IPS-20b (cell line): ENCODE results near the gene PCYOX1L.
"Not testable (repeated sequence)": the region's sequence is repeated elsewhere in the genome, so short reads cannot be mapped to it uniquely, and the experiment has no call there.

Source experiments
- H3K27ac ChIP-seq: one replicate; pipeline ENCODE4 v1.5.1; 2013; ENCODE audit warnings: low read length
- H3K27me3 ChIP-seq: 2 replicates; pipeline ENCODE4 v1.6.1; 2013; ENCODE audit warnings: mild to moderate bottlenecking, low read length, inconsistent platforms; ENCODE audit not compliant: insufficient read depth
- H3K36me3 ChIP-seq: 2 replicates; pipeline ENCODE4 v1.6.1; 2013; ENCODE audit warnings: low read depth, mild to moderate bottlenecking, inconsistent platforms, low read length, moderate library complexity; ENCODE audit not compliant: insufficient read depth
- H3K4me1 ChIP-seq: 2 replicates; pipeline ENCODE4 v1.6.1; 2013; ENCODE audit warnings: mild to moderate bottlenecking, control low read depth, inconsistent platforms, low read length, moderate library complexity; ENCODE audit not compliant: insufficient read depth
- H3K4me3 ChIP-seq: 2 replicates; pipeline ENCODE4 v1.5.1; 2013; ENCODE audit warnings: mild to moderate bottlenecking, low read length, inconsistent platforms
- H3K9ac ChIP-seq: 2 replicates; pipeline ENCODE4 v1.6.1; 2013; ENCODE audit warnings: low read depth, mild to moderate bottlenecking, inconsistent platforms, low read length, moderate library complexity
- H3K9me3 ChIP-seq: 2 replicates; pipeline ENCODE4 v1.6.1; 2013; ENCODE audit warnings: mild to moderate bottlenecking, low read depth, low read length, inconsistent platforms; ENCODE audit not compliant: insufficient read depth

PCYOX1L gene

DNA sequence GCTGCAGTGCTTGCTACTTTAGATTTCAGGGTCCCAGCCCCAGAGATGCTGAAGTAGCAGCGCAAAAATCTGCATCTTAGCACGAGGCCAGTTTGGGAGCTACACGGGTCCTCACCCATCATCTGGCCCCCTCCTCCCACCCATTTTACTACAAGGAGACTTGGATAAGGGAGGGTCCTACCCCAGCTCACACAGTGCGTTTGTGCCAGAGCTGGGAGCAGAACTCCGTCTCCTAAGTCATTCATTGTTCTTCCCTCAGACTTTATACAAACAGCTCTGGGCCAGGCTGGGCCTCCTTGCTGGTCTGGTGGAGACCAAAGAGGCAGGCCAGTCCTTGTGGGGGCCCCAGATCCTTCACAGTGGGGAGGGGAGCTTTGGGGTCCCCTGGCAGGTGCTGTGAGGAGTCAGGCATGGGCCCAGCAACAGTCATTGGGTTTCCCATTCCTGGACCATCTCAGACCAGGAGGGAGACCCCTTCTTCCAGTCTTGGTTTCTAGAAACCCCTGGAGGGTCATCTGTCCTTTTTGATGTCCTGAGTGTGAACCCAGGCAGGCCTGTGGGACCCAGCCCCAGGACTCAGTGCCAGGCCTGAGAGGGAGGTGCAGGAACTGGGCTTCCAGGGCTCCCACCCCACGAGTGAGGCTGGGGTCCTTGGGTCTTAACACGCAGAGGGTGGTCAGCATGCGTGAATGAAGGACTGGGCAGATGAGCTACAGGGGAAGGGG lies 23.6 kb downstream of the PCYOX1L start:
- H3K4me1 ChIP-seq, result no peaks in the 10 kb centered on the region
- H3K27ac ChIP-seq, result no peak overlapping the region
- no peaks in the 10 kb centered on the region for H3K36me3 ChIP-seq
- no peaks in the 10 kb centered on the region for H3K9me3 ChIP-seq
- H3K9ac ChIP-seq, result no peak overlapping the region
- H3K27me3 ChIP-seq, result no peaks in the 10 kb centered on the region
- H3K4me3 ChIP-seq, result no peak overlapping the region

DNA sequence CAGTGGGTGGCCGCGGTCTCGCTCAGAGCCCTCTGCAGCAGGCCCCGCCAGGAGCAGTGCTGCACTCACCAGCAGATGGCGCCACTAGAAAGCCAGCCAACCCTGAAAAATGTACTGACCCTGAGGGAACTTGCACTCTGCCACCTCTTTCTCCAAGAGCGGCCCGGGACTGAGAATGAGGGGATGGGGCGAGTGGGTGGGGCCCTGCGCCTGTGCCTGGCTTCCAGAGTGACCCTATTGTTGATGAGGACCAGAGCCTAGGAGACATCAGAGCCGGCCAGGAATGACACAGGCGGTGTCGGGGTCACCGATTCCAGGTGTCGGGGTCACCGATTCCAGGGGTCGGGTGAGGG lies 24.1 kb downstream of the PCYOX1L start:
- H3K36me3 ChIP-seq, result no peaks in the 10 kb centered on the region
- no peak overlapping the region for H3K9ac ChIP-seq
- no peak overlapping the region for H3K27ac ChIP-seq
- H3K27me3 ChIP-seq, result no peaks in the 10 kb centered on the region
- no peaks in the 10 kb centered on the region for H3K4me1 ChIP-seq
- H3K9me3 ChIP-seq, result no peaks in the 10 kb centered on the region
- no peak overlapping the region for H3K4me3 ChIP-seq

DNA sequence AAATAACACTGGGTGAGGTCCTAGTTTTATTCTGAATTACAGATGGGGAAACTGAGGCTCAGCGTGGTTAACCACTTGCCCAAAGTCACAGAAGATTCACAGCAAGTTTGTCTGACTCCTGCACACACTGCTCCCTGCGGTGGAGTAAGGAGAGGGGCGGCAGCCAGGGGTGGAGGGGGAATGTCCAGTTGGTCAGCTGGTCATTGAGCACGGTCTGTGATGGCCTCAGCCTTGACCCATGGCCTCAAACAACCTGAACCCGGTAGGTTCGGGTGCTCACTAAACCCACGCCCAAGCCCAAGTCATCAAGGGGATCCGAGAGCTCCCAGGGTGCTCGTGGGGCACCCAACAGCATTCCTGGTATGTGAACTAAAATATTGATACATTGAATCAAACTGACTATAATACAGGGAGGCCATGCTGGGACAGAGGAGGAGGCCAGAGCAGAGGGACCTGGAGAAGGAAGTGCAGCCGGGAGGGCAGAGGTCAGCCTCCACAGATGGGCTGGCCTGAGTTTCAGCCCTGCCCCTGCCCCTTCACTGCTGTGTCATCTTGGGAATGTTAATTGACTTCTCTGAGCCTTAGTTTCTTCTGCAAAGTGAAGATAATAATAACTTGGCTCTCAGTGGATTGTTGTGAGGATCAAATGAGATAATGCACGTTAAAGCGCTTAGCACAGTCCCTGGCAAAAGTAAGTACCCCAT lies 24.8 kb downstream of the PCYOX1L start:
- no peaks in the 10 kb centered on the region for H3K4me1 ChIP-seq
- H3K27ac ChIP-seq, result no peak overlapping the region
- H3K9ac ChIP-seq, result no peak overlapping the region
- no peaks in the 10 kb centered on the region for H3K36me3 ChIP-seq
- no peaks in the 10 kb centered on the region for H3K27me3 ChIP-seq
- H3K4me3 ChIP-seq, result no peak overlapping the region
- H3K9me3 ChIP-seq, result no peaks in the 10 kb centered on the region

DNA sequence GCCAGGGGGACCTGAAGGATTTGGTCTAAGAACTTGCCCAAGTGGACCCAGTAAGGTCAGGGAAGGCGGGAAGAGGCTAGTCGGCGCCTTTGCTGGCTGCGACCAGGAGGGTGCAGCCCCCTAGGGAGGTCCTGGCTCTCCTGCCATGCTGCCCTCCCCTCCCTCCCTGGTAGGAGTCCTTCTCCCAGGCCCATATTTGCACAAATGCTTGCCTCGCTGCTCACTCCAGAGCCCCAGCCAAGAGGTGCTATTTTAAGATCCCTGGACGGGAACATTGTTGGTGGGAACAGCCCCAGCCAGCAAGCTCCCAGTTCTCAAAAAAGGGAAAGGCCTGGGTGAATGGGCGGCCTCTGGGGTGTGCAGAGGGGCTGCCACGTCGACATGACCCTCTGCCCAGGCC lies 25.6 kb downstream of the PCYOX1L start:
- H3K9ac ChIP-seq, result no peak overlapping the region
- H3K27ac ChIP-seq, result no peak overlapping the region
- H3K27me3 ChIP-seq, result no peaks in the 10 kb centered on the region
- H3K9me3 ChIP-seq, result no peaks in the 10 kb centered on the region
- H3K4me1 ChIP-seq, result no peaks in the 10 kb centered on the region
- no peaks in the 10 kb centered on the region for H3K36me3 ChIP-seq
- no peak overlapping the region for H3K4me3 ChIP-seq

DNA sequence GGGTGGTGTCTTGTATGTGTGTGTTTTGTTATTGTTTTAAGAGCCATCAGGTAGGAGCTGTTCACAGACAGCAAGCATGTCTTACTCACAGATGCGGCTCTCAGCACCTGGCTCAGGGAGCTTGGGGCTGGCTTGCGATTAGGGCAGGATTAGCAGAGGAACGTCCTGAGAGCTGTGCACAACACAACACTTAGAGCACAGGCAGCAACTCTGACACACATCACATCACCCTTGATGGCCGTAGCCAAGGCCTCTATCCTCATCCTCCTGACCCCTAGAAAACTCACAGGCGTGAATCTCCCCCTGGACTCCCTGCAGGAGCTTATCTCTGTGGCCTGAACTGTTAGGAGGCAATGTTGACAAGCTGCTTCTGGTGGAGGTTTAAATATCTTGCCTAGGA lies 28.3 kb downstream of the PCYOX1L start:
- H3K27me3 ChIP-seq, result no peaks in the 10 kb centered on the region
- H3K36me3 ChIP-seq, result no peaks in the 10 kb centered on the region
- H3K4me1 ChIP-seq, result no peaks in the 10 kb centered on the region
- no peak overlapping the region for H3K9ac ChIP-seq
- no peak overlapping the region for H3K4me3 ChIP-seq
- H3K9me3 ChIP-seq, result no peaks in the 10 kb centered on the region
- H3K27ac ChIP-seq, result no peak overlapping the region

DNA sequence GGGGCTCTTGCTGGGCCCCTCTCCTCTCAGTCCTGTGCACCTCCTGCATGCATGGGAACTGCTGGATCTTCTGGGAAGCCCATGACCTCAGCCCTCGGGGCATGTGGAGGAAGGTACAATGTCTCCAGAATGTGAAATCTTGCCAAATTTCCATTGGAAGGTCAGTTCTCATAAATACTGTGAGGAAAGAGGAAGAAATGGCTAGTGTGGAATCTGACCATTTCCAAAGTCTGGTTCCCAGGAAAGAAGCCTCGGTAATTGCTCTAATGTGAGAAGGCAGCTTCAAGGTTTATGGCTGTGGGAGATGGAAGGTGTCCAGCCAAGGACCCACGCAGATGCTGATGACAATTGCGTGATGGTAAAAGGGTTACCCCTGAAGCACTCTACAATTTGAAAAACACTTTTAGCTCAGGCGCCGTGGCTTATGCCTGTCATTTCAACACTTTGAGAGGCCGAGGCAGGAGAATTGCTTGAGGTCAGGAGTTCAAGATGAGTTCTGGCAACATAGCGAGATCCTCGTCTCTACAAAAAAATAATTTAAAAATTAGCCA lies 29.3 kb downstream of the PCYOX1L start:
- Histone ChIP-seq H3K4me1 (no peaks in the 10 kb centered on the region), H3K27ac (no peak overlapping the region), H3K27me3 (no peaks in the 10 kb centered on the region), H3K9me3 (no peaks in the 10 kb centered on the region), H3K9ac (no peak overlapping the region), H3K36me3 (no peaks in the 10 kb centered on the region), H3K4me3 (no peak overlapping the region)

DNA sequence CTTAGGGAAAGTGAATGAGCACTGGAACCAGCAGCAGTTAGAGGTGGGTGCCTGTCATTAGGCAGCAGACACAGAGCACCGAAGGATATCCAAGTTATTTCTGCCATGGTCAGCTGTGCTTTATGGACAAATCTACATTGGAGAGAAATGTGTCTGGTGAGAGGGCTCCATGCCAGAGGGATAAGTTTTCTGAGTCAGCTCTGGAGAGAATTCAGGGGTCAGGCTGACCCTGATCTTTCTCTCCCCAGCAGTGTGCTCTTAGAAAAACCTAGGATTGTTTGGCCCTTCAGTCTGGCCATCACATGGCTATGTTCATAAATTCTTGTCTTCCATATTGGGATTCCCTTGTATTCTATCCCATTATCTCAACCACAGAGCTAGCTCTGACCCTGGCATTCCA lies 30.1 kb downstream of the PCYOX1L start:
- H3K27ac ChIP-seq, result no peak overlapping the region
- H3K9me3 ChIP-seq, result no peaks in the 10 kb centered on the region
- H3K27me3 ChIP-seq, result no peaks in the 10 kb centered on the region
- no peaks in the 10 kb centered on the region for H3K4me1 ChIP-seq
- H3K36me3 ChIP-seq, result no peaks in the 10 kb centered on the region
- H3K4me3 ChIP-seq, result no peak overlapping the region
- H3K9ac ChIP-seq, result no peak overlapping the region

DNA sequence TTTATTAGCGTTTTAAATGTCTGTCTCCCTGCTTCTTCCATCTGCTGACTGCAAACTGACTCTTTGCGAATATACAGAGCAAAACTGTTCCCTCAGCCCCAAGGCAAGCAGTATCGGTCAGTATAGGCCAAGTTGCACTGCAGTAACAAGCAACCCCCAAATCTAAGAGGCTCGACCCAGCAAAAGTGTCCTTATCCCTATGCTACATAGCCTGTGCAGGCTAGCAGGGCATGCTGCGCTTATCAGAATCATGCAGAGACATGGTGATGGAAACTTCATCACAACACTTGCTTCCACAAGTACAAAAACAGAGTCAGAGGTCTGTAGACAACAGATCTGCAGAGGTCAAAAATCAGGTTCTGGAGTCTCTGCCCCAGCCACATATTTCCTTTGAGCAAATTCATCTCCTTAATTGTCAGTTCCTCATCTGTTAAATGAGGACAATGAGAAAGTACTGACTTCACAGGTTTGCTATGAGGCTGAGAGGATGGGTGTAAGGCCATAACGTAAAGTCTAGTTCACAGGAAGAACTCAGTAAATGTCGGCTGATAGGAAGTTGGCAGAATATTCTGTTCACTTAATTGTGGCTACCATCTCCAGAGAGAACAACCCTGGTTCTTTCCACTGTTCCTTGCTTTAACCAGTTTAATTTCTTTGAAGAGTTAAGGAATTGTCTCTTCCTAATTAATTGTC lies 30.8 kb downstream of the PCYOX1L start:
- Histone ChIP-seq H3K4me3 (no peak overlapping the region), H3K36me3 (no peaks in the 10 kb centered on the region), H3K4me1 (no peaks in the 10 kb centered on the region)

DNA sequence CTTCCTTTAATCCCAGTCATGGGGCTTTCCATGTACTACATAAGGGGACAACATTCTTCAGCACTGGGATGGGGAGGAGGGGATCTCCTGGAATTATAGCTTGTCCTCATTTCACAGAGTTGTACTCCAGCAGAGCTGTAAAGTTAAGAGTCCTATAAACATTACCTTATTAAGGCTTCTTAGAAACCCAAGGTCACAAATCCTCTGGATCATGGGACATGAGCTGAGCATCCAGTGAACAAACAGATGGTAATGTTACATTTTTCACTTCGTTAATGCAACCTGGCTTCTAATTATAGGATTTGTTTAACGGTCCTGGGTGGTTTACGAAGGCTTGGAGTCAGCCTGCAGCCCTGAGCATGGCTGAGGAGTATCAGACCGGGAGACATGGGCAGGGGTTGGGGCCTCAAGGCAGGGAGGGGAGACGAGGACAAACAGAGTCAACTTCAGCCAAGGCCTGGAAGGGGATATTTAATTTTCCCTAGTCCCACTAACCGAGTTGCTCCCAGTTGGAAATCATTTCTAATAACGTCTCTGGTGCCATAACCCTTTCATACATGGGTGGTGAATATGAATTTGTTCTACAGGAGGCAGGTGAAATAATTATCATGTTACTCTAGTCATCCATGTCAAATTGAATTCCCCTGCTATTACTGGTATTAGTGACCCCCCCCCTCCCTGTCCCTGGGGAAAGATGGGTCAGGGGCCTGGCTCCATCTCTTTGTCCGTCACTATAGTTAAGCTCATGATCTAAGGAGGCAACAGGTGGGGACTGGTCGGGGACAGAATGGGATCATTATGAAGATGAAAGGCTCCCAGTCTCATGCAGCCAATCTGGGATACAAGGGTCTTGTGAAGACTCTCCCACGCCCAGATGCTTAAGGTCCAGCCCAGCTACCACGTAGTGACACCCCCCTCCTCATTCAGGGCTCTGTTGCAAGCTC lies 32.0 kb downstream of the PCYOX1L start:
- Histone ChIP-seq H3K27ac (no peak overlapping the region), H3K4me1 (no peaks in the 10 kb centered on the region), H3K27me3 (no peaks in the 10 kb centered on the region), H3K9ac (no peak overlapping the region), H3K4me3 (no peak overlapping the region), H3K36me3 (no peaks in the 10 kb centered on the region), H3K9me3 (no peaks in the 10 kb centered on the region)

More for the DNA sequence above, 30.8 kb downstream of the PCYOX1L start:
- H3K9ac ChIP-seq, result no peak overlapping the region
- no peak overlapping the region for H3K27ac ChIP-seq
- no peaks in the 10 kb centered on the region for H3K27me3 ChIP-seq
- H3K9me3 ChIP-seq, result no peaks in the 10 kb centered on the region

DNA sequence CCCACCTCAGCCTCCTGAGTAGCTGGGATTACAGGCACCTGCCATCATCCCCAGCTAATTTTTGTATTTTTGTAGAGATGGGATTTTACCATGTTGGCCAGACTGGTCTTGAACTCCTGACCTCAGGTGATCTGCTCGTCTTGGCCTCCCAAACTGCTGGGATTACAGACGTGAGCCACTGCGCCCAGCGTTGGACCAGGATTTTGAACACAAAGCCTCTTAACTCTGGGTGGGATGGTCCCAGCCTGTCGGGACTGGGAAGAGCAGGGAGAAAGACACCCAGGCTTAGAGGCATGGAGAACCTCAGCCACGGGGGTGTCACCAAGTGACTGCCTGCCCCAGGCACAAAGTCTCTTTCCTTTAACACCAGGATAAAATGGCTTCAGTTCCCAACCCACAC lies 33.2 kb downstream of the PCYOX1L start:
- H3K9me3 ChIP-seq, H3K27ac ChIP-seq, H3K36me3 ChIP-seq, H3K4me1 ChIP-seq, H3K27me3 ChIP-seq, H3K4me3 ChIP-seq, H3K9ac ChIP-seq: not testable (repeated sequence)

DNA sequence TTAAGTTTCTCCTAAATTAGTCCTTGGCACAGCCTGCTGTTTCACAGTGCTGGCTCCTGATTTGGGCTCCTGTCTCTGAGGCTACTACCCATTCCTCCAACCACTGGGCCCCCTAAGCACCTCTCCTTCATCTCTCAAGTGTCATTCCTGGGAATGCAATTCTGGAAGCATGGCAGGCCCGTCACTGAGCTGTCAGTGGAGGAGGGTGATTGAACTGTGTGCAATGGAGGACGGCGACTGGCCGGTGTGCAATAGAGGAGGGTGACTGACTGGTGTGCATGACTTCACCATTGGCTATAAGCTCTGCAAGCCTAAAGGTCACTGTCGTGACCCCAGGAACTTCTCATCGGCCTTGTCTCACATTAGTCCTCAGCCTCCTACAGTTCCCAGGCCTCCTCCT lies 33.7 kb downstream of the PCYOX1L start:
- no peak overlapping the region for H3K9ac ChIP-seq

More for the DNA sequence above, 33.7 kb downstream of the PCYOX1L start:
- H3K9me3 ChIP-seq, result no peaks in the 10 kb centered on the region
- H3K27me3 ChIP-seq, result no peaks in the 10 kb centered on the region
- H3K36me3 ChIP-seq, result no peaks in the 10 kb centered on the region
- H3K27ac ChIP-seq, result no peak overlapping the region
- no peak overlapping the region for H3K4me3 ChIP-seq
- H3K4me1 ChIP-seq, result no peaks in the 10 kb centered on the region
